Cardiac muscle cell (in vitro differentiated cells and primary cell): ENCODE results near the gene LRRC59. TPM values are rescaled to one million over a fixed set of nuclear protein-coding genes. Genes with fewer than 3 reads are reported as not detected.
"Not testable (repeated sequence)": the region's sequence is repeated elsewhere in the genome, so short reads cannot be mapped to it uniquely, and the experiment has no call there.

Source experiments
- DNase-seq, 2 donors: peaks; one replicate each; pipeline versions ENCODE4 v3.0.0 to v3.0.0-alpha.2; 2010 to 2017; ENCODE audit warnings: low read depth in 1 of 2, low spot score in 1 of 2
- H3K27ac ChIP-seq: fragments of 200-600 bp; sonication (generic); 2 replicates; pipeline ENCODE4 v1.5.1; 2016
- H3K27me3 ChIP-seq: fragments of 200-600 bp; sonication (generic); 2 replicates; pipeline ENCODE4 v1.6.0; 2016; ENCODE audit warnings: control low read depth
- H3K36me3 ChIP-seq: fragments of 200-600 bp; sonication (generic); 2 replicates; pipeline ENCODE4 v1.5.1; 2016; ENCODE audit warnings: control low read depth
- H3K4me1 ChIP-seq: fragments of 200-600 bp; sonication (generic); 2 replicates; pipeline ENCODE4 v1.8.1; 2017; ENCODE audit warnings: low read depth, mild to moderate bottlenecking, mixed run types
- H3K4me3 ChIP-seq: fragments of 200-600 bp; sonication (generic); 2 replicates; pipeline ENCODE4 v1.5.1; 2016; ENCODE audit warnings: mild to moderate bottlenecking
- H3K9me3 ChIP-seq: fragments of 200-600 bp; sonication (generic); 2 replicates; pipeline ENCODE4 v1.5.1; 2017; ENCODE audit warnings: low read depth, mild to moderate bottlenecking, control low read depth
- polyA plus RNA-seq: library from polyadenylated mRNA; unstranded; fragments of >200 nt; fragmentation: Nextera tagmentation; extraction: Ambion mirVana; gene quantifications from 2 replicates; pipeline ENCODE4 v1.2.1, GENCODE V29; 2016
- total RNA-seq: library from RNA; depleted of rRNA; stranded (reverse); fragments of >200 nt; gene quantifications from 2 replicates; pipeline ENCODE4 v1.2.3, GENCODE V29; 2016
- TF ChIP-seq, protein P1 (sequence below): IDR thresholded peaks from 2 replicates; pipeline ENCODE4 v1.5.1; 2012; ENCODE audit warnings: low read depth, mild to moderate bottlenecking, low read length

The LRRC59 gene
- total and polyA plus RNA-seq, 2 experiments from 2014 or later, result 58.9 to 60.3 TPM

DNA sequence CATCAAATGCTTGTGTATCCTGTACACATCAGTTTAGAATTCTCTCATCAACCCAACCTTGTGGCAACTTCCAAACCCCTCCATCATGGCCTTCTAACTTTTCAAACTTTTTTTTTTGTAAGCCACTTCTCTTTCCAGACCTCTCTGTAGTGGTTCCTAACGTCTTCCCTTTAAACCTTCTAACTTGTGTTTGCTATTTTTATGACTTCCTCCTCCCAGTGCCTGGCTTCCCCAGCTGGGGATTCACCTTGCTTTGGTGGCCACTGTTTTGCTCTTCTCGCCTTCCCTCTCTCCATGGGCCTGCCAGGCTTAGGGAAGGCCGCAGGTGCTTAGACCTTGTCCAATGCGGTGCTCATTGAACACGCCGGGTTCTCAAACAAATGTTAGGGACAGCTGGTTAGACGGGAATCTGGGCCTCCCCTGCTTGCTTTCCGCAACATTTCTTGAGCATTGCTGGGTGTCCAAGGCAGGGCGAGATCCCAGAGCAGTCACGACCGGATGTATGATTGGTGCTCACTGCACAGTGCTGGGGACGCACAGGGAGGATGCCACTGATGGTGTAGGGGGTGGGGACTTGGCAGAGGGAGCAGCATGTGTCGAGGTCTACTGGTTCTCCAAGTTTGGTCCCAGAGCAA lies 52.5 kb downstream of the LRRC59 start:
- H3K4me3 ChIP-seq, result no peak overlapping the region

DNA sequence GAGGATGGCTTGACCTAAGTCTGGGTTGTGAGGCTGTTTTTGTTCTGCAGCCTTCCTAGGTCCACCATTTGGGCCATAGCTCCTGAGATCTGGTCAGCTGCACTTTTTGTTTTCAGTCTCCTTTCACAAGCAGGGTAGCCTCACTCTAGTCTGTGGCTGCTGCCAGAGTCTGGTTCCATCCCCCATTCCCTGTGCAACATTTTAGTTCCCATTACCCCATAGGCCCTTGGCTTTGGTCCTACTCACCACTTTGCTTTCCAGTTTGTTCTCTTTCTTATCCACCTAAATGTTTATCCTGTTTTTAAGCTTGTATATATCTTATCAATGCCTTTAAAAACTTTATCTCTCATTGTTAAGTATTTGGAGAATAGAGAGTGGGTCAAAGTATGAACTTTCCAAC lies 57.9 kb downstream of the LRRC59 start:
- H3K9me3 ChIP-seq, result no peaks in the 10 kb centered on the region
- H3K4me3 ChIP-seq, result no peak overlapping the region
- H3K4me1 ChIP-seq, result no peaks in the 10 kb centered on the region
- DNase-seq, result peak in 1 of 2 donors; percentile 32
- no peaks in the 10 kb centered on the region for H3K27me3 ChIP-seq
- H3K27ac ChIP-seq, result no peak overlapping the region
- TF ChIP-seq, protein P1, sequence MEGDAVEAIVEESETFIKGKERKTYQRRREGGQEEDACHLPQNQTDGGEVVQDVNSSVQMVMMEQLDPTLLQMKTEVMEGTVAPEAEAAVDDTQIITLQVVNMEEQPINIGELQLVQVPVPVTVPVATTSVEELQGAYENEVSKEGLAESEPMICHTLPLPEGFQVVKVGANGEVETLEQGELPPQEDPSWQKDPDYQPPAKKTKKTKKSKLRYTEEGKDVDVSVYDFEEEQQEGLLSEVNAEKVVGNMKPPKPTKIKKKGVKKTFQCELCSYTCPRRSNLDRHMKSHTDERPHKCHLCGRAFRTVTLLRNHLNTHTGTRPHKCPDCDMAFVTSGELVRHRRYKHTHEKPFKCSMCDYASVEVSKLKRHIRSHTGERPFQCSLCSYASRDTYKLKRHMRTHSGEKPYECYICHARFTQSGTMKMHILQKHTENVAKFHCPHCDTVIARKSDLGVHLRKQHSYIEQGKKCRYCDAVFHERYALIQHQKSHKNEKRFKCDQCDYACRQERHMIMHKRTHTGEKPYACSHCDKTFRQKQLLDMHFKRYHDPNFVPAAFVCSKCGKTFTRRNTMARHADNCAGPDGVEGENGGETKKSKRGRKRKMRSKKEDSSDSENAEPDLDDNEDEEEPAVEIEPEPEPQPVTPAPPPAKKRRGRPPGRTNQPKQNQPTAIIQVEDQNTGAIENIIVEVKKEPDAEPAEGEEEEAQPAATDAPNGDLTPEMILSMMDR, result no peak
- no peaks in the 10 kb centered on the region for H3K36me3 ChIP-seq

More for the DNA sequence above, 52.5 kb downstream of the LRRC59 start:
- Histone ChIP-seq H3K27ac (no peak overlapping the region), H3K27me3 (no peaks in the 10 kb centered on the region), H3K9me3 (no peaks in the 10 kb centered on the region), H3K36me3 (no peaks in the 10 kb centered on the region), H3K4me1 (peaks cover 8% of the 10 kb centered on the region)
- TF ChIP-seq, protein P1, result no peak
- DNase-seq, result no peak

DNA sequence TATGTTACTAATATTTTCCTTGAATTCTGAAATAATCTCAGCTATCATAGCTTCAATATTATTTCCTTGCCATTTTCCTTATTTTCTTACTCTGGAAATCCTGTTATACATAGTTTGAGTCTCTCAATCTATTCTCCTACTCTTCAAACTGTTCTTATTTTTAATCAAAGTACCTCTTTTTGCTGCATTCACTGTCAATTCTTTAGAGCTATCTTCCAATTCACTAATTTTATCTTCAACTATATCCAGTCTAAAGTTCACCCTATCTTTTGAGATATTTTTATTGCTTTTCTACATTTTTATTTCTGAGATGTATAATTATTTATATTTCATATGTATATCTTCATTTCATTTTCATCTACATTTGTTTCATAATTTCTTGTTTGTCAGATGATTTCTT lies 58.7 kb downstream of the LRRC59 start:
- Histone ChIP-seq H3K9me3 (no peaks in the 10 kb centered on the region), H3K27ac (no peak overlapping the region), H3K27me3 (no peaks in the 10 kb centered on the region), H3K36me3 (no peaks in the 10 kb centered on the region), H3K4me1 (no peaks in the 10 kb centered on the region), H3K4me3 (no peak overlapping the region)
- TF ChIP-seq, protein P1, result no peak
- no peak for DNase-seq

DNA sequence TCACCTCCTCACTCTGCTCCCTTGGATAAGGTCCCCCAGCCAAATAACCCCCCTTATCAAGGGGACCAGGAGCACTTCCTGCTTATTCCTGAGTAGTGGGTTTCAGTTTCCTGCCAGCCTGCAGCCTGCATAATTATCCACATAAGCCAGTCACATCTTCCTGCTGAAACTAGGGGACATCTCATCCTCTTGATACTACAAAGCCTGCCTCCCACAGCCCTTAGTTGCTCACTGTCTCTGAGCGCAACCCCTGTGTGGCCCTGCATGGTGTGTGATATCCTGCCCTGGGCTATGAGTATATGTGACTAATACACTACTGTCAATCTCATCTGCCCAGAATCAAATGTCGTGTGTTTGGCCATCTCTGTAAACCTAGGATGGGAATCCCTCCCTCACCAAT lies 59.4 kb downstream of the LRRC59 start:
- TF ChIP-seq, protein P1, result no peak
- Histone ChIP-seq H3K36me3 (no peaks in the 10 kb centered on the region), H3K27ac (no peak overlapping the region), H3K27me3 (no peaks in the 10 kb centered on the region), H3K4me3 (no peak overlapping the region), H3K4me1 (no peaks in the 10 kb centered on the region), H3K9me3 (no peaks in the 10 kb centered on the region)
- no peak for DNase-seq

DNA sequence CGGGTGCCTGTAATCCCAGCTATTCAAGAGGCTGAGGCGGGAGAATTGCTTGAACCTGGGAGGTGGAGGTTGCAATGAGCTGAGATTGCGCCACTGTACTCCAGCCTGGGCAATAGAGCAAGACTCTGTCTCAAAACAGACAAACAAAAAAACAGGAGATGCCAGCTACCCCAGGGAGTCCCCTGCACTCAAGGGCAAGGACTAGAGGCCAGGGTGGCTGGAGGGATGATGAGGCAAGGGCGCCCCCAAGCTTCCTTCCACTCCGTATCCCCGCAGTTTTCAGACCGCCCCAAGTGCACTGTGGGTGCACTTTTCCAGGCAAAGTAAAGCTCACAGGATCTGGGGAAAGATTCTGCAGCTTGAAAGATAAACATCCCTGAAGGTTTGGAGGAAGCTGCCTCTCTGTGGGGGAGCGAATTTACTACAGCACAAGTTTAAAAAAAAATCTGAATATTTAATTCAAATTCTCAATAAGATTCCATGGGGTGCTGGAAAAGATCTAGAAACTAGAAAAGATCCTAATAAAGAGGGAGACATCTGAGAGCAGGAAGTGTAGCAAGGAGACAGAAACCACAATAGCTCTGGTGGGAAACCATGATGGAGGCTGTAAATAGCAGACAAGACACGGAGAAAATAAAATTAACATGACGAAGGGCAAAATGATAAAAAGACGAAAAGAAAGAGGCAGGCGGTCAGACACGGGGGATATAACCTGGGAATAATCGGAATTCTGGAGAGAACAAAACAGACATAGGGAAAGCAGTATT lies 63.8 kb downstream of the LRRC59 start:
- not testable (repeated sequence) for H3K27me3 ChIP-seq, H3K4me1 ChIP-seq, H3K9me3 ChIP-seq, H3K27ac ChIP-seq, H3K4me3 ChIP-seq, H3K36me3 ChIP-seq
- DNase-seq, result peak in 1 of 2 donors; percentile 18

DNA sequence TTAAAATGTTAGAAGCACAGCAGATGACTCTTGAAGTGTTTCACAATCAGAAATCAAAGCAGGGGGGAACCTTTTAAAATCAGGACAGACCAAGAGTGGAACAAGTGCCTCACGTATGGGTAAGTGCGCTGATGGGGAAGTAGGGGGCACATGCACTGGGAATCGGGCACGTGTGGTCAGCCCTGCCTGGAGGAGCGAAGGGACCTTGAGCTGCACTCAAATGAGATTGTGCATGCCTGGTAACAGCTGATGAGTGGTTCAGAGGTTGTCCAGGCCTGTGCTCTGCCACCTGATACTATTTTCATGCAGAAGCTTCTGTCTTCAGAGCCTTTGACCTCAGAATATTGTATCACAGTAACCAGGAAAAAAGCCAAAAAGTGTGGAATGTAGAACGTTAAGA lies 65.1 kb downstream of the LRRC59 start:
- H3K4me1 ChIP-seq, result peaks cover 6% of the 10 kb centered on the region
- no peak overlapping the region for H3K4me3 ChIP-seq
- peak in 1 of 2 donors; percentile 76 for DNase-seq
- H3K36me3 ChIP-seq, result no peaks in the 10 kb centered on the region
- TF ChIP-seq, protein P1, result no peak
- no peaks in the 10 kb centered on the region for H3K27me3 ChIP-seq
- H3K27ac ChIP-seq, result peak overlapping the region; percentile 85
- no peaks in the 10 kb centered on the region for H3K9me3 ChIP-seq
